ENCODE results near the gene THYN1. TPM values are rescaled to one million over a fixed set of nuclear protein-coding genes. Genes with fewer than 3 reads are reported as not detected.
A peak's percentile ranks its signal among the peaks of the same experiment; 100 is the strongest.

THYN1 gene
- total and polyA plus RNA-seq, 7 experiments from 2014 or later = 34.4 to 166 (median 62.7) TPM

GRCh38 chr11:134246678-134247077, 6.5 kb downstream of the THYN1 start:
- H3K36me3 ChIP-seq (ENCODE audit: control insufficient read depth in 2 of 3, insufficient read depth in 3 of 3, low read length in 3 of 3) = peaks cover 20 to 94% (median 20%) of the 10 kb centered on the region in 3 experiments
- H3K9me3 ChIP-seq (ENCODE audit: control insufficient read depth in 2 of 3, low read length in 3 of 3) = no peaks in the 10 kb centered on the region
- peaks cover 6 to 54% (median 18%) of the 10 kb centered on the region in 5 donors for H3K36me3 Mint-ChIP-seq
- no peaks in the 10 kb centered on the region for H3K27me3 ChIP-seq (ENCODE audit: control insufficient read depth in 2 of 2, insufficient read depth in 2 of 2, low read length in 2 of 2)
- intact Hi-C loops (cut with micrococcal nuclease) = no loop called here
- peaks cover 3 to 16% (median 6%) of the 10 kb centered on the region in 7 donors for H3K4me1 Mint-ChIP-seq
- ChIA-PET CTCF (no interaction called here), POLR2A (no interaction called here)
- no peak for ATAC-seq
- H3K9me3 Mint-ChIP-seq = no peaks in the 10 kb centered on the region
- peaks cover 1 to 5% of the 10 kb centered on the region in 2 donors for H3K4me1 ChIP-seq (ENCODE audit: control insufficient read depth in 2 of 2, insufficient read depth in 2 of 2, low read length in 2 of 2)
- DNase-seq = no peak
- H3K27ac Mint-ChIP-seq = peak overlapping the region in 5 of 9 donors; percentile 14 to 77 (median 48)
- no peak overlapping the region for H3K4me3 ChIP-seq (ENCODE audit: low read length)
- H3K27ac ChIP-seq (ENCODE audit: low read depth, low read length) = no peak overlapping the region
- H3K27me3 Mint-ChIP-seq = no peaks in the 10 kb centered on the region
- no peak overlapping the region for H3K4me3 Mint-ChIP-seq

DNA sequence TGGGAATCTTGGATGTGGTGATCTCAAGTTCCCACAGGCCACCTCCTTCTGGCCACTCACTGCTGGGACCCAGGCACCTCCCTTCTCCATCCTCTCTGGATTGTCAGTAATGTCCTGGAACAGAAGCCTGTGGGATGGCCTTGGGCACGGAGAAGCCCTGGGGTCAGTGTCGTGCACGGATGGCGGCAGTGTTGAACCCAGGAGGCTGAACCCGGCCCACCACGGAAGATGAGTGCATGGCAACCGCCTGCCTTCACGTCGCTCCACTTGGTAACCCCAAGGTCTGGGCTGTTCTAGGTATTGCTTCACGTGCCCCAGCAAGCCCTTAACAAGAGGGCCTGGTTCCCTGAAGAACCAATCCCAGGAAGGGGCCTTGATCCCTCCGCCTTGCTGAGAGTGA, 7.1 kb downstream of the THYN1 start:
- peaks cover 6 to 54% (median 18%) of the 10 kb centered on the region in 5 donors for H3K36me3 Mint-ChIP-seq

DNA sequence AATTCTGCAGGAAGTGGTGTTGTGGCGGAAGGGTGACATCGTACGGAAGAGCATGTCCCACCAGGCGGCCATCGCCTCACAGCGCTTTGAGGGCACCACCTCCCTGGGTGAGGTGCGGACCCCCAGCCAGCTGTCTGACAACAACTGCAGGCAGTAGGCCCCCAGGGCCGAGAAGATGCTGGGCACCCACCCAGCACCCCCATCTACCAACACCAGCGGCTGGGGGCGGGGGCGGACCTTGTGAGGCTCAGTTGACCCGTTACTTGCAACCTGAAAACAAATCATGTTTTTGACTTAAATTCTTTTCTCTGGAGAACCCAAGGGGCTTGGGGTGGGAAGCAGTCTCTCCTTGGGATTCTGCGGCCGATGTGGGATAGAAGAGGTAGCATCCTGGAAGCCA, 7.7 kb downstream of the THYN1 start:
- no peak for DNase-seq
- Mint-ChIP-seq H3K9me3 (no peaks in the 10 kb centered on the region), H3K36me3 (peaks cover 6 to 50% (median 18%) of the 10 kb centered on the region in 5 donors), H3K4me1 (peaks cover 0 to 9% (median 0%) of the 10 kb centered on the region in 7 donors), H3K27me3 (no peaks in the 10 kb centered on the region), H3K27ac (no peak overlapping the region), H3K4me3 (no peak overlapping the region)
- no peak for ATAC-seq
- Histone ChIP-seq H3K4me1 (ENCODE audit: control insufficient read depth in 2 of 2, insufficient read depth in 2 of 2, low read length in 2 of 2) (no peaks in the 10 kb centered on the region), H3K9me3 (ENCODE audit: control insufficient read depth in 2 of 3, low read length in 3 of 3) (no peaks in the 10 kb centered on the region), H3K4me3 (ENCODE audit: low read length) (no peak overlapping the region), H3K27me3 (ENCODE audit: control insufficient read depth in 2 of 2, insufficient read depth in 2 of 2, low read length in 2 of 2) (no peaks in the 10 kb centered on the region), H3K36me3 (ENCODE audit: control insufficient read depth in 2 of 3, insufficient read depth in 3 of 3, low read length in 3 of 3) (peaks cover 20 to 100% (median 20%) of the 10 kb centered on the region in 3 experiments), H3K27ac (ENCODE audit: low read depth, low read length) (no peak overlapping the region)
- ChIA-PET POLR2A (no interaction called here), CTCF (interaction anchor here (1.0 kb wide), 1 partner anchor 38 kb away, joined by 3 read pairs; no protein-coding TSS in a partner anchor)
- intact Hi-C loops (cut with micrococcal nuclease) = loop anchor here in 1 of 2 donors (2.0 kb wide), 1 partner anchor 21 kb away; the partner anchor contains the start of gene VPS26B

More for the DNA sequence above, 7.1 kb downstream of the THYN1 start:
- DNase-seq (no peak), ATAC-seq (no peak)
- intact Hi-C loops (cut with micrococcal nuclease) = no loop called here
- no peaks in the 10 kb centered on the region for H3K9me3 ChIP-seq (ENCODE audit: control insufficient read depth in 2 of 3, low read length in 3 of 3)
- POLR2A ChIA-PET = no interaction called here
- H3K27ac Mint-ChIP-seq = peak overlapping the region in 2 of 9 donors; percentile 26 to 43
- H3K4me1 ChIP-seq (ENCODE audit: control insufficient read depth in 2 of 2, insufficient read depth in 2 of 2, low read length in 2 of 2) = no peaks in the 10 kb centered on the region
- no peak overlapping the region for H3K27ac ChIP-seq (ENCODE audit: low read depth, low read length)
- peaks cover 20 to 99% (median 20%) of the 10 kb centered on the region in 3 experiments for H3K36me3 ChIP-seq (ENCODE audit: control insufficient read depth in 2 of 3, insufficient read depth in 3 of 3, low read length in 3 of 3)
- H3K27me3 Mint-ChIP-seq = no peaks in the 10 kb centered on the region
- CTCF ChIA-PET = no interaction called here
- H3K4me1 Mint-ChIP-seq = peaks cover 0 to 10% (median under 1%) of the 10 kb centered on the region in 7 donors
- no peak overlapping the region for H3K4me3 ChIP-seq (ENCODE audit: low read length)
- no peaks in the 10 kb centered on the region for H3K27me3 ChIP-seq (ENCODE audit: control insufficient read depth in 2 of 2, insufficient read depth in 2 of 2, low read length in 2 of 2)
- H3K9me3 Mint-ChIP-seq = no peaks in the 10 kb centered on the region
- no peak overlapping the region for H3K4me3 Mint-ChIP-seq

GRCh38 chr11:134244593-134244992, 8.6 kb downstream of the THYN1 start:
- Mint-ChIP-seq H3K4me3 (no peak overlapping the region), H3K27ac (peak overlapping the region in 2 of 9 donors; percentile 19 to 43), H3K27me3 (no peaks in the 10 kb centered on the region), H3K9me3 (no peaks in the 10 kb centered on the region), H3K36me3 (peaks cover 6 to 56% (median 18%) of the 10 kb centered on the region in 5 donors), H3K4me1 (peaks cover 0 to 9% (median 0%) of the 10 kb centered on the region in 7 donors)
- CTCF ChIA-PET = interaction anchor here (0.6 to 1.4 kb wide), 6 partner anchors 10 to 38 kb away, joined by 3 to 5 read pairs (median 4); partner anchors contain the start of gene VPS26B
- H3K27me3 ChIP-seq (ENCODE audit: control insufficient read depth in 2 of 2, insufficient read depth in 2 of 2, low read length in 2 of 2) = no peaks in the 10 kb centered on the region
- H3K9me3 ChIP-seq (ENCODE audit: control insufficient read depth in 2 of 3, low read length in 3 of 3) = no peaks in the 10 kb centered on the region
- no peak overlapping the region for H3K27ac ChIP-seq (ENCODE audit: low read depth, low read length)
- POLR2A ChIA-PET = interaction anchor here (1.6 kb wide), 1 partner anchor 20 kb away, joined by 10 read pairs; the partner anchor contains the start of genes NCAPD3 and VPS26B
- peaks cover 13 to 100% (median 18%) of the 10 kb centered on the region in 3 experiments for H3K36me3 ChIP-seq (ENCODE audit: control insufficient read depth in 2 of 3, insufficient read depth in 3 of 3, low read length in 3 of 3)
- intact Hi-C loops (cut with micrococcal nuclease) = loop anchor here (1.0 to 5.0 kb wide), 4 partner anchors 9 to 37 kb away; partner anchors contain the start of genes ACAD8 (in 1 of the 2), GLB1L3 (in 1 of the 2), THYN1 (in 1 of the 2) and VPS26B (in 1 of the 2)
- DNase-seq = peak in 4 of 9 donors; percentile 16 to 41 (median 21)
- ATAC-seq = peak; percentile 63
- no peaks in the 10 kb centered on the region for H3K4me1 ChIP-seq (ENCODE audit: control insufficient read depth in 2 of 2, insufficient read depth in 2 of 2, low read length in 2 of 2)
- no peak overlapping the region for H3K4me3 ChIP-seq (ENCODE audit: low read length)

- H3K9me3 Mint-ChIP-seq = no peaks in the 10 kb centered on the region
- H3K27me3 Mint-ChIP-seq = no peaks in the 10 kb centered on the region
- peaks cover 6 to 55% (median 18%) of the 10 kb centered on the region in 5 donors for H3K36me3 Mint-ChIP-seq
- intact Hi-C loops (cut with micrococcal nuclease) = loop anchor here (1.0 to 5.0 kb wide), 4 partner anchors 9 to 37 kb away; partner anchors contain the start of genes ACAD8 (in 1 of the 2), GLB1L3 (in 1 of the 2), THYN1 (in 1 of the 2) and VPS26B (in 1 of the 2)
- no peak for DNase-seq
- no peak for ATAC-seq
- no peaks in the 10 kb centered on the region for H3K27me3 ChIP-seq (ENCODE audit: control insufficient read depth in 2 of 2, insufficient read depth in 2 of 2, low read length in 2 of 2)
- H3K4me3 ChIP-seq (ENCODE audit: low read length) = no peak overlapping the region
- CTCF ChIA-PET = interaction anchor here (0.8 to 1.4 kb wide), 4 partner anchors 9 to 32 kb away, joined by 3 to 5 read pairs (median 4); partner anchors contain the start of gene VPS26B
- peak overlapping the region in 1 of 9 donors; percentile 75 for H3K27ac Mint-ChIP-seq
- H3K9me3 ChIP-seq (ENCODE audit: control insufficient read depth in 2 of 3, low read length in 3 of 3) = no peaks in the 10 kb centered on the region
- no peaks in the 10 kb centered on the region for H3K4me1 ChIP-seq (ENCODE audit: control insufficient read depth in 2 of 2, insufficient read depth in 2 of 2, low read length in 2 of 2)
- H3K4me1 Mint-ChIP-seq = peaks cover 0 to 7% (median 0%) of the 10 kb centered on the region in 7 donors
- peaks cover 10 to 100% (median 17%) of the 10 kb centered on the region in 3 experiments for H3K36me3 ChIP-seq (ENCODE audit: control insufficient read depth in 2 of 3, insufficient read depth in 3 of 3, low read length in 3 of 3)
- POLR2A ChIA-PET = interaction anchor here (1.6 kb wide), 1 partner anchor 20 kb away, joined by 10 read pairs; the partner anchor contains the start of genes NCAPD3 and VPS26B
- no peak overlapping the region for H3K27ac ChIP-seq (ENCODE audit: low read depth, low read length)
- no peak overlapping the region for H3K4me3 Mint-ChIP-seq
These were observed 9.2 kb downstream of the THYN1 start for GRCh38 chr11:134243913-134244312.

- DNase-seq = no peak
- Histone ChIP-seq H3K36me3 (ENCODE audit: control insufficient read depth in 2 of 3, insufficient read depth in 3 of 3, low read length in 3 of 3) (peaks cover 6 to 95% (median 10%) of the 10 kb centered on the region in 3 experiments), H3K9me3 (ENCODE audit: control insufficient read depth in 2 of 3, low read length in 3 of 3) (no peaks in the 10 kb centered on the region), H3K27me3 (ENCODE audit: control insufficient read depth in 2 of 2, insufficient read depth in 2 of 2, low read length in 2 of 2) (no peaks in the 10 kb centered on the region), H3K27ac (ENCODE audit: low read depth, low read length) (no peak overlapping the region), H3K4me1 (ENCODE audit: control insufficient read depth in 2 of 2, insufficient read depth in 2 of 2, low read length in 2 of 2) (no peaks in the 10 kb centered on the region), H3K4me3 (ENCODE audit: low read length) (no peak overlapping the region)
- Mint-ChIP-seq H3K36me3 (peaks cover 7 to 53% (median 15%) of the 10 kb centered on the region in 5 donors), H3K4me1 (peaks cover 0 to 8% (median under 1%) of the 10 kb centered on the region in 7 donors), H3K4me3 (no peak overlapping the region), H3K27me3 (no peaks in the 10 kb centered on the region), H3K9me3 (no peaks in the 10 kb centered on the region), H3K27ac (no peak overlapping the region)
- ATAC-seq = no peak
- POLR2A ChIA-PET = interaction anchor here (1.4 kb wide), 1 partner anchor 18 kb away, joined by 4 read pairs; the partner anchor contains the start of gene VPS26B
- CTCF ChIA-PET = interaction anchor here (0.7 kb wide), 1 partner anchor 11 kb away, joined by 3 read pairs; the partner anchor contains the start of genes ACAD8 and THYN1
- intact Hi-C loops (cut with micrococcal nuclease) = loop anchor here in 1 of 2 donors (5.0 kb wide), 1 partner anchor 35 kb away; the partner anchor contains the start of gene GLB1L3
These were observed 10.8 kb downstream of the THYN1 start for GRCh38 chr11:134242376-134242775.

All from naive thymus-derived CD4-positive, alpha-beta T cell (primary cell).